Keratinocyte (primary cell): ENCODE measurements around the gene AP3D1. TPM values are rescaled to one million over a fixed set of nuclear protein-coding genes. Genes with fewer than 3 reads are reported as not detected.

Experiments
- DNase-seq: peaks from one replicate; pipeline ENCODE4 v3.0.0-alpha.2; 2011; ENCODE audit warnings: low read depth, missing footprints, low spot score
- FAIRE-seq: peaks from 2 replicates; lab custom pipeline; 2011; peaks lifted over from hg19 to GRCh38; lab: Jason Lieb, UNC
- H2AFZ ChIP-seq: 2 replicates; pipeline ENCODE4 v1.6.0; 2012; ENCODE audit warnings: low read length, control low read depth, inconsistent platforms; ENCODE audit not compliant: control insufficient read depth
- H3K27ac ChIP-seq: 2 replicates; pipeline ENCODE4 v1.5.1; 2011; ENCODE audit warnings: low read length; ENCODE audit not compliant: control insufficient read depth, insufficient read depth
- H3K27me3 ChIP-seq: 3 replicates; pipeline ENCODE4 v1.6.0; 2011; ENCODE audit warnings: low read length; ENCODE audit not compliant: control insufficient read depth, insufficient read depth; ENCODE audit errors: extremely low read depth
- H3K36me3 ChIP-seq, 2 experiments: 2 replicates in 1 of 2; 3 replicates in 1 of 2; pipeline ENCODE4 v1.5.1; 2011; ENCODE audit warnings: low read length in 2 of 2, mild to moderate bottlenecking in 1 of 2; ENCODE audit not compliant: control insufficient read depth in 2 of 2, insufficient read depth in 2 of 2; ENCODE audit errors: extremely low read depth in 1 of 2
- H3K4me1 ChIP-seq: 3 replicates; pipeline ENCODE4 v1.5.1; 2011; ENCODE audit warnings: low read length; ENCODE audit not compliant: control insufficient read depth, insufficient read depth; ENCODE audit errors: extremely low read depth
- H3K4me2 ChIP-seq: 3 replicates; pipeline ENCODE4 v1.6.0; 2011; ENCODE audit warnings: low read depth, low read length; ENCODE audit not compliant: control insufficient read depth, insufficient read depth; ENCODE audit errors: extremely low read depth
- H3K4me3 ChIP-seq, 3 experiments: fragments of 200-600 bp in 1 of 3; sonication (generic) in 1 of 3; 2 replicates in 2 of 3; 3 replicates in 1 of 3; pipeline ENCODE4 v1.5.1; 2011 to 2016; ENCODE audit warnings: low read length in 3 of 3, mild to moderate bottlenecking in 3 of 3, control low read depth in 2 of 3, inconsistent platforms in 1 of 3, low read depth in 1 of 3, mixed read lengths in 1 of 3, mixed run types in 1 of 3, moderate library complexity in 1 of 3; ENCODE audit not compliant: control insufficient read depth in 2 of 3, insufficient read depth in 2 of 3; ENCODE audit errors: extremely low read depth in 1 of 3
- H3K79me2 ChIP-seq: 2 replicates; pipeline ENCODE4 v1.6.0; 2012; ENCODE audit warnings: low read length; ENCODE audit not compliant: control insufficient read depth, insufficient read depth
- H3K9ac ChIP-seq: 3 replicates; pipeline ENCODE4 v1.6.0; 2011; ENCODE audit warnings: low read length; ENCODE audit not compliant: control insufficient read depth, insufficient read depth; ENCODE audit errors: extremely low read depth
- H3K9me1 ChIP-seq: 3 replicates; pipeline ENCODE4 v1.6.0; 2011; ENCODE audit warnings: low read length; ENCODE audit not compliant: control insufficient read depth, insufficient read depth; ENCODE audit errors: extremely low read depth
- H3K9me3 ChIP-seq: 2 replicates; pipeline ENCODE4 v1.5.1; 2012; ENCODE audit warnings: low read depth, low read length; ENCODE audit not compliant: control insufficient read depth
- H4K20me1 ChIP-seq: 3 replicates; pipeline ENCODE4 v1.6.0; 2011; ENCODE audit warnings: low read length; ENCODE audit not compliant: control insufficient read depth, insufficient read depth; ENCODE audit errors: extremely low read depth
- CTCF ChIP-seq, 3 experiments: IDR thresholded peaks in 1 of 3; conservative IDR thresholded peaks in 1 of 3; optimal IDR thresholded peaks in 1 of 3; 2 replicates in 2 of 3; 3 replicates in 1 of 3; pipeline versions ENCODE3 to v1.5.1; 2011; ENCODE audit warnings: low read length in 3 of 3, mild to moderate bottlenecking in 3 of 3, moderate library complexity in 2 of 3, control low read depth in 1 of 3, inconsistent platforms in 1 of 3; ENCODE audit not compliant: insufficient read depth in 2 of 3; ENCODE audit errors: extremely low read depth in 1 of 3
- EZH2 ChIP-seq: IDR thresholded peaks from one replicate; pipeline ENCODE4 v1.6.1; 2012; ENCODE audit warnings: inconsistent platforms, mild to moderate bottlenecking, low read length, moderate library complexity
- dilution Hi-C: fragments of 300-500 bp; cut with MboI; formaldehyde crosslinking; loops from one replicate; pipeline ENCODE4 v1.7.0; 2020; ENCODE audit warnings: low sequenced_read_pairs; ENCODE audit not compliant: extremely low pct_ligation_motif_present
- polyA plus RNA-seq, 5 experiments: library from polyadenylated mRNA; depleted of rRNA in 3 of 5; stranded (reverse) in 3 of 5; stranded (forward) in 1 of 5; unstranded in 1 of 5; fragments of >200 nt; gene quantifications; 1 replicate in 1 of 5; 2 replicates in 3 of 5; 3 replicates in 1 of 5; pipeline versions ENCODE4 v1.2.1 to v1.2.3, GENCODE V29; 2011 to 2012; ENCODE audit warnings: missing spikeins in 2 of 5, low read depth in 1 of 5, low replicate concordance in 1 of 5

The AP3D1 gene
- polyA plus RNA-seq, 1 donor (not counting 4 experiments of a cell fraction or from before 2014, with no cell fraction given): 56.1 TPM

- Histone ChIP-seq H3K79me2 (peaks cover 77% of the 10 kb centered on the region), H3K4me2 (no peak overlapping the region), H3K36me3 (peaks cover 11 to 15% of the 10 kb centered on the region in 2 experiments), H3K27ac (no peak overlapping the region), H2AFZ (no peak overlapping the region), H4K20me1 (peaks cover 24% of the 10 kb centered on the region), H3K9me3 (no peaks in the 10 kb centered on the region), H3K9me1 (peaks cover 3% of the 10 kb centered on the region), H3K27me3 (no peaks in the 10 kb centered on the region), H3K9ac (no peak overlapping the region), H3K4me1 (peaks cover 11% of the 10 kb centered on the region), H3K4me3 (no peak overlapping the region)
- DNase-seq (no peak), FAIRE-seq (no peak)
- TF ChIP-seq EZH2: no peak
- no peak for TF ChIP-seq CTCF (optimal IDR thresholded peaks at IDR 0.05 in 1 of 3, IDR thresholded peaks at IDR 0.05 in 1 of 3, conservative IDR thresholded peaks at IDR 0.05 in 1 of 3; ENCODE audit: extremely low read depth in 1 of 3, insufficient read depth in 2 of 3, low read length in 3 of 3)
- dilution Hi-C loops: no loop called here
Measured at GRCh38 chr19:2179095-2179494, 27.7 kb upstream of the AP3D1 start.

DNA sequence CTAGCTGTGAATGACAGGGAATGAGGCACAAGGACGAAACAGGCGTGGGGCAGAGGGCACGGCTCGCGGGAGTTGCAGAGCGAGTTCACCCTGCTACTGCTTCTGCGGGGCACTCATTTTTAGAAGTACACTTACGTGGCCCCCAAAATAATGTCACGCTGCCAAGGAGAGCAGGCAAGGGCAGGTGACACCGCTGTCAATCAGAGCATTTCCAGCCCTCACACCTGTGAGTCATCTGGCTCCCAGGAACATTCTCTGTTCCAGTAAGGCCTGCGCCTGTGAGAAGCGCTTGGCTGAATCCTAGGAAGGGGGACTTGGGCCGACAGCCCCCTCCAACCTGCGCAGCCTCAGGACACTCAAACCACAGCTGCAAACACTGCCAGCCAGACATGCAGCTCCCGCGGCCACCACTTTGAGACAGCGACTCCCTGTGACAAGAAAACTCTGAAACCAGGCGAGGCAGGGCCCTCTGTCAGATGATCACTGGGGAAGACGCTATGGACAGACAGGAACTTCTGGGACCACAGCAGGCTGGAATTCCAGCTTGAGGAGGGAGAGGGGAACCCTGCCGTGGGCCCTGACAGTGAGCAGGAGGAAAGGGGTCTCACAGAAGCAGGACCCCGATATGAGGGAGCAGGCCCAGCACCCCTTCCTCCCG lies 25.1 kb upstream of the AP3D1 start:
- Histone ChIP-seq H3K4me2 (peak overlapping the region; percentile 13), H4K20me1 (peaks cover 34% of the 10 kb centered on the region), H3K4me1 (peaks cover 11% of the 10 kb centered on the region), H2AFZ (no peak overlapping the region), H3K36me3 (peaks cover 2 to 9% of the 10 kb centered on the region in 2 experiments), H3K27me3 (no peaks in the 10 kb centered on the region), H3K9me3 (no peaks in the 10 kb centered on the region), H3K9me1 (peaks cover 4% of the 10 kb centered on the region), H3K79me2 (peaks cover 87% of the 10 kb centered on the region), H3K9ac (peak overlapping the region; percentile 43), H3K27ac (peak overlapping the region; percentile 19), H3K4me3 (no peak overlapping the region)
- TF ChIP-seq EZH2 (no peak), CTCF (optimal IDR thresholded peaks at IDR 0.05 in 1 of 3, IDR thresholded peaks at IDR 0.05 in 1 of 3, conservative IDR thresholded peaks at IDR 0.05 in 1 of 3; ENCODE audit: extremely low read depth in 1 of 3, insufficient read depth in 2 of 3, low read length in 3 of 3) (no peak)
- dilution Hi-C loops: no loop called here
- DNase-seq (no peak), FAIRE-seq (peak; percentile 26)
